Urothelium cell line (cell line): Measurements from ENCODE around the gene VPS41.

Source experiments
- DNase-seq: peaks from one replicate; pipeline ENCODE4 v3.0.0; 2011; ENCODE audit warnings: low spot score, mixed read lengths
- FAIRE-seq: peaks from 2 replicates; lab custom pipeline; 2011; peaks lifted over from hg19 to GRCh38; lab: Jason Lieb, UNC

Gene VPS41

GRCh38 chr7:38907066-38907465, 1.9 kb downstream of the VPS41 start:
- FAIRE-seq: no peak
- DNase-seq: no peak

- DNase-seq (no peak), FAIRE-seq (no peak)
Observed at GRCh38 chr7:38905056-38905759, 3.8 kb downstream of the VPS41 start.

GRCh38 chr7:38903057-38903456, 5.9 kb downstream of the VPS41 start:
- DNase-seq (no peak), FAIRE-seq (no peak)

GRCh38 chr7:38902449-38902848, 6.5 kb downstream of the VPS41 start:
- FAIRE-seq (peak; percentile 9), DNase-seq (no peak)

- FAIRE-seq (no peak), DNase-seq (no peak)
Observed at GRCh38 chr7:38893061-38893460, 15.9 kb downstream of the VPS41 start.

- no peak for FAIRE-seq
Observed at GRCh38 chr7:38890597-38890996, 18.4 kb downstream of the VPS41 start.

GRCh38 chr7:38889872-38890432, 19.0 kb downstream of the VPS41 start:
- FAIRE-seq (no peak), DNase-seq (no peak)

More at GRCh38 chr7:38890597-38890996, 18.4 kb downstream of the VPS41 start:
- DNase-seq: no peak

- FAIRE-seq: no peak
Observed at GRCh38 chr7:38889079-38889478, 19.9 kb downstream of the VPS41 start.

GRCh38 chr7:38886265-38886664, 22.7 kb downstream of the VPS41 start:
- DNase-seq (no peak), FAIRE-seq (no peak)

More at GRCh38 chr7:38889079-38889478, 19.9 kb downstream of the VPS41 start:
- no peak for DNase-seq

- FAIRE-seq: no peak
- no peak for DNase-seq
Observed at GRCh38 chr7:38883706-38884105, 25.3 kb downstream of the VPS41 start.

GRCh38 chr7:38881947-38882684, 26.9 kb downstream of the VPS41 start:
- FAIRE-seq (no peak), DNase-seq (no peak)

- DNase-seq: no peak
- no peak for FAIRE-seq
Observed at GRCh38 chr7:38881015-38881414, 28.0 kb downstream of the VPS41 start.

- DNase-seq (no peak), FAIRE-seq (no peak)
Observed at GRCh38 chr7:38880454-38880853, 28.5 kb downstream of the VPS41 start.

GRCh38 chr7:38880035-38880434, 29.0 kb downstream of the VPS41 start:
- no peak for FAIRE-seq
- DNase-seq: no peak

- FAIRE-seq (no peak), DNase-seq (no peak)
Observed at GRCh38 chr7:38878694-38879457, 30.1 kb downstream of the VPS41 start.

GRCh38 chr7:38873433-38873832, 35.6 kb downstream of the VPS41 start:
- DNase-seq: no peak

GRCh38 chr7:38872202-38872601, 36.8 kb downstream of the VPS41 start:
- FAIRE-seq: peak; percentile 74
- DNase-seq: no peak

More at GRCh38 chr7:38873433-38873832, 35.6 kb downstream of the VPS41 start:
- FAIRE-seq: no peak

- no peak for FAIRE-seq
- no peak for DNase-seq
Observed at GRCh38 chr7:38870147-38870546, 38.8 kb downstream of the VPS41 start.

GRCh38 chr7:38863601-38864291, 45.2 kb downstream of the VPS41 start:
- FAIRE-seq: no peak
- peak; percentile 44 for DNase-seq

GRCh38 chr7:38862666-38863065, 46.3 kb downstream of the VPS41 start:
- DNase-seq (no peak), FAIRE-seq (no peak)
